Measurements from ENCODE around the gene SETSIP. TPM values are rescaled to one million over a fixed set of nuclear protein-coding genes. Genes with fewer than 3 reads are reported as not detected.
A peak's percentile ranks its signal among the peaks of the same experiment; 100 is the strongest.
"Not testable (repeated sequence)": the region's sequence is repeated elsewhere in the genome, so short reads cannot be mapped to it uniquely, and the experiment has no call there.

The SETSIP gene
- total RNA-seq, 2 experiments from 2014 or later, result 0.47 TPM; not detected in 1

GRCh38 chr1:92029241-92029922 is 45.8 kb downstream of the SETSIP start:
- Mint-ChIP-seq H3K27me3 (peaks cover 22% of the 10 kb centered on the region), H3K4me1 (ENCODE audit: low read depth) (peaks cover 18% of the 10 kb centered on the region), H3K4me3 (peak overlapping the region; percentile 54), H3K36me3 (ENCODE audit: low read depth) (no peaks in the 10 kb centered on the region), H3K27ac (peak overlapping the region; percentile 23), H3K9me3 (no peaks in the 10 kb centered on the region)
- intact Hi-C loops (cut with micrococcal nuclease), result no loop called here
- POLR2A ChIA-PET, result no interaction called here
- DNase-seq, result no peak
- CTCF ChIA-PET, result no interaction called here
- no peak for TF ChIP-seq CTCF (IDR thresholded peaks at IDR 0.05)
- ATAC-seq, result no peak

- ChIA-PET POLR2A (no interaction called here), CTCF (interaction anchor here (1.3 kb wide), 1 partner anchor 265 kb away, joined by 3 read pairs; no protein-coding TSS in a partner anchor)
- no peak overlapping the region for H3K4me3 Mint-ChIP-seq
- H3K27ac Mint-ChIP-seq, result no peak overlapping the region
- DNase-seq (no peak), ATAC-seq (no peak)
- H3K27me3 Mint-ChIP-seq, result peaks cover 28% of the 10 kb centered on the region
- intact Hi-C loops (cut with micrococcal nuclease), result no loop called here
- H3K36me3 Mint-ChIP-seq (ENCODE audit: low read depth), result no peaks in the 10 kb centered on the region
- H3K9me3 Mint-ChIP-seq, result no peaks in the 10 kb centered on the region
- no peak for TF ChIP-seq CTCF (IDR thresholded peaks at IDR 0.05)
- H3K4me1 Mint-ChIP-seq (ENCODE audit: low read depth), result peaks cover 18% of the 10 kb centered on the region
These were observed 48.4 kb downstream of the SETSIP start for GRCh38 chr1:92026806-92027205.

GRCh38 chr1:92026042-92026441 is 49.2 kb downstream of the SETSIP start:
- H3K27ac Mint-ChIP-seq; H3K9me3 Mint-ChIP-seq; H3K4me3 Mint-ChIP-seq; DNase-seq; CTCF ChIA-PET; intact Hi-C loops (cut with micrococcal nuclease); ATAC-seq; POLR2A ChIA-PET; H3K36me3 Mint-ChIP-seq (ENCODE audit: low read depth): not testable (repeated sequence)
- Mint-ChIP-seq H3K4me1 (ENCODE audit: low read depth) (peaks cover 13% of the 10 kb centered on the region), H3K27me3 (peaks cover 28% of the 10 kb centered on the region)

Other genes with a start within 250 kb of the SETSIP start
- gene TGFBR3, start 189.3 kb downstream of the SETSIP start, total RNA-seq, result 1 to 10 TPM; 5.5 to 7.5 TPM
- not detected for gene BRDT, start 126.0 kb downstream of the SETSIP start, total RNA-seq
- gene EPHX4, start 45.4 kb downstream of the SETSIP start, total RNA-seq, result under 1 TPM; 0.65 to 0.72 TPM
- gene BTBD8, start 4.9 kb upstream of the SETSIP start, total RNA-seq, result 1 to 10 TPM; 1.3 to 2.0 TPM
- not detected for gene C1orf146, start 142.5 kb upstream of the SETSIP start, total RNA-seq
- 10 to 100 TPM; 16.8 TPM for gene GLMN, start 223.6 kb upstream of the SETSIP start, total RNA-seq
- gene RPAP2, start 223.6 kb upstream of the SETSIP start, total RNA-seq, result 10 to 100 TPM; 31.5 to 32.2 TPM

Data from activated CD8-positive, alpha-beta T cell treated with anti-CD3 and anti-CD28 coated beads for 36 hours (primary cell).